NK-92 (cell line): Measurements from ENCODE around the gene SBSN.

Experiments used
- DNase-seq: peaks from one replicate; lab custom pipeline; 2025; ENCODE audit not compliant: unreplicated experiment; lab: John Stamatoyannopoulos, UW

Gene SBSN

GRCh38 chr19:35508129-35508528 lies 20.0 kb downstream of the SBSN start:
- DNase-seq, result no peak

- DNase-seq, result no peak
Measured at GRCh38 chr19:35507561-35507960, 20.6 kb downstream of the SBSN start.

GRCh38 chr19:35506011-35506410 lies 22.1 kb downstream of the SBSN start:
- DNase-seq, result no peak

- no peak for DNase-seq
Measured at GRCh38 chr19:35502751-35503150, 25.4 kb downstream of the SBSN start.

GRCh38 chr19:35501684-35502083 lies 26.4 kb downstream of the SBSN start:
- no peak for DNase-seq

GRCh38 chr19:35500611-35501010 lies 27.5 kb downstream of the SBSN start:
- DNase-seq, result no peak

GRCh38 chr19:35498984-35499527 lies 29.1 kb downstream of the SBSN start:
- DNase-seq, result no peak

GRCh38 chr19:35498220-35498619 lies 29.9 kb downstream of the SBSN start:
- no peak for DNase-seq

- no peak for DNase-seq
Measured at GRCh38 chr19:35497406-35497805, 30.7 kb downstream of the SBSN start.

GRCh38 chr19:35495107-35496064 lies 32.7 kb downstream of the SBSN start:
- DNase-seq, result no peak

- DNase-seq, result no peak
Measured at GRCh38 chr19:35493971-35494370, 34.1 kb downstream of the SBSN start.

GRCh38 chr19:35491836-35492360 lies 36.2 kb downstream of the SBSN start:
- DNase-seq, result no peak

- DNase-seq, result no peak
Measured at GRCh38 chr19:35490364-35490763, 37.7 kb downstream of the SBSN start, which contains the start of gene KRTDAP. Gene KRTDAP, minus strand, starts transcription at chr19:35490464. Its CDS starts 22 bp downstream, at chr19:35490442.

- DNase-seq, result no peak
Measured at GRCh38 chr19:35488677-35489076, 39.4 kb downstream of the SBSN start.

GRCh38 chr19:35487656-35488182 lies 40.4 kb downstream of the SBSN start:
- DNase-seq, result no peak

- DNase-seq, result no peak
Measured at GRCh38 chr19:35486268-35486708, 41.8 kb downstream of the SBSN start.

GRCh38 chr19:35484252-35485036 lies 43.7 kb downstream of the SBSN start:
- DNase-seq, result no peak

GRCh38 chr19:35483089-35483488 lies 45.0 kb downstream of the SBSN start:
- DNase-seq, result no peak

GRCh38 chr19:35478794-35479677 lies 49.1 kb downstream of the SBSN start:
- no peak for DNase-seq

- DNase-seq, result no peak
Measured at GRCh38 chr19:35476149-35476548, 52.0 kb downstream of the SBSN start.
